Neural crest cell (in vitro differentiated cells): Measurements from ENCODE around the gene VAMP4. TPM values are rescaled to one million over a fixed set of nuclear protein-coding genes. Genes with fewer than 3 reads are reported as not detected.
"Not testable (repeated sequence)": the region's sequence is repeated elsewhere in the genome, so short reads cannot be mapped to it uniquely, and the experiment has no call there.

Experiments
- DNase-seq: peaks from one replicate; pipeline ENCODE4 v3.0.0; 2021; ENCODE audit warnings: low read depth, mixed read lengths, low spot score
- H3K27ac Mint-ChIP-seq: one replicate; pipeline ENCODE4 v1.8.0; 2021; ENCODE audit warnings: mild to moderate bottlenecking, mixed read lengths; ENCODE audit not compliant: unreplicated experiment
- H3K27me3 Mint-ChIP-seq: 2 replicates; pipeline ENCODE4 v1.8.0; 2021; ENCODE audit warnings: low read depth, mild to moderate bottlenecking, mixed read lengths
- H3K36me3 Mint-ChIP-seq: 2 replicates; pipeline ENCODE4 v1.8.0; 2021; ENCODE audit warnings: low read depth, mild to moderate bottlenecking, mixed read lengths
- H3K4me1 Mint-ChIP-seq: 2 replicates; pipeline ENCODE4 v1.8.0; 2021; ENCODE audit warnings: mixed read lengths
- H3K4me3 Mint-ChIP-seq: one replicate; pipeline ENCODE4 v1.8.0; 2021; ENCODE audit warnings: mild to moderate bottlenecking, mixed read lengths
- H3K9me3 Mint-ChIP-seq: 2 replicates; pipeline ENCODE4 v1.8.0; 2021; ENCODE audit warnings: mixed read lengths
- total RNA-seq: library from RNA; stranded (reverse); gene quantifications from 2 replicates; pipeline ENCODE4 v1.2.1, GENCODE V29; 2021
- TF ChIP-seq, protein P1 (sequence below): fragments of 200-600 bp; sonication (generic); conservative IDR thresholded peaks from 2 replicates; pipeline ENCODE4 v1.5.0; 2021; ENCODE audit warnings: antibody characterized with exemption, mild to moderate bottlenecking

VAMP4 gene
- total RNA-seq, 1 donor from 2014 or later: 10.3 TPM

DNA sequence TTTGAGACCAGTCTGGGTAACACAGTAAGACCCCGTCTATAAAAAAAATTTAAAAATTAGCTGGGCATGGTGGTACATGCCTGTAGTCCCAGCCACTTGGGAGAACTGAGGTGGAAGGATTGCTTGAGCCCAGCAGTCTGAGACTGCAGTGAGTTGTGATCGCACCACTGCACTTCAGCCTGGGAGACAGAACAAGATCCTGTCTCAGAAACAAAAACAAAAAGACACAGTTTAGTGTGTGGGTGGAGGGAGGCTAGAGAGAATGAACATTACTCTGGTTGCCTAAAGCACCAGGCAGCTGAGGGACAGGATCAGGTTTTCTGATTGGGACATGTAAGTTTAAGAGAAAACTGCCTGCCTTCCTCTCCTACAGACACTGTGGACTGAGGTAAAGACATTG is 42.3 kb downstream of the VAMP4 start:
- Mint-ChIP-seq H3K9me3 (peaks cover 13% of the 10 kb centered on the region), H3K27ac (no peak overlapping the region), H3K36me3 (peaks cover 20% of the 10 kb centered on the region), H3K27me3 (no peaks in the 10 kb centered on the region), H3K4me1 (peaks cover 10% of the 10 kb centered on the region), H3K4me3 (no peak overlapping the region)
- TF ChIP-seq, protein P1, sequence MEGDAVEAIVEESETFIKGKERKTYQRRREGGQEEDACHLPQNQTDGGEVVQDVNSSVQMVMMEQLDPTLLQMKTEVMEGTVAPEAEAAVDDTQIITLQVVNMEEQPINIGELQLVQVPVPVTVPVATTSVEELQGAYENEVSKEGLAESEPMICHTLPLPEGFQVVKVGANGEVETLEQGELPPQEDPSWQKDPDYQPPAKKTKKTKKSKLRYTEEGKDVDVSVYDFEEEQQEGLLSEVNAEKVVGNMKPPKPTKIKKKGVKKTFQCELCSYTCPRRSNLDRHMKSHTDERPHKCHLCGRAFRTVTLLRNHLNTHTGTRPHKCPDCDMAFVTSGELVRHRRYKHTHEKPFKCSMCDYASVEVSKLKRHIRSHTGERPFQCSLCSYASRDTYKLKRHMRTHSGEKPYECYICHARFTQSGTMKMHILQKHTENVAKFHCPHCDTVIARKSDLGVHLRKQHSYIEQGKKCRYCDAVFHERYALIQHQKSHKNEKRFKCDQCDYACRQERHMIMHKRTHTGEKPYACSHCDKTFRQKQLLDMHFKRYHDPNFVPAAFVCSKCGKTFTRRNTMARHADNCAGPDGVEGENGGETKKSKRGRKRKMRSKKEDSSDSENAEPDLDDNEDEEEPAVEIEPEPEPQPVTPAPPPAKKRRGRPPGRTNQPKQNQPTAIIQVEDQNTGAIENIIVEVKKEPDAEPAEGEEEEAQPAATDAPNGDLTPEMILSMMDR: no peak
- no peak for DNase-seq

DNA sequence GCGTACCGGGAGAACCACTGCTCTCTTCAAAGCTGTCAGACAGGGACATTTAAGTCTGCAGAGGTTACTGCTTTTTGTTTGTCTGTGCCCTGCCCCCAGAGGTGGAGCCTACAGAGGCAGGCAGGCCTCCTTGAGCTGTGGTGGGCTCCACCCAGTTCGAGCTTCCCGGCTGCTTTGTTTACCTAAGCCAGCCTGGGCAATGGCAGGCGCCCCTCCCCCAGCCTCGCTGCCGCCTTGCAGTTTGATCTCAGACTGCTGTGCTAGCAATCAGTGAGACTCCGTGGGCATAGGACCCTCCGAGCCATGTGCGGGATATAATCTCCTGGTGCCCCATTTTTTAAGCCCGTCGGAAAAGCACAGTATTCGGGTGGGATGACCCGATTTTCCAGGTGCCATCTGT is 46.1 kb downstream of the VAMP4 start:
- Mint-ChIP-seq H3K4me1 (peaks cover 10% of the 10 kb centered on the region), H3K9me3 (peaks cover 13% of the 10 kb centered on the region), H3K36me3 (peaks cover 20% of the 10 kb centered on the region)
- DNase-seq, H3K27me3 Mint-ChIP-seq, H3K27ac Mint-ChIP-seq, H3K4me3 Mint-ChIP-seq: not testable (repeated sequence)

DNA sequence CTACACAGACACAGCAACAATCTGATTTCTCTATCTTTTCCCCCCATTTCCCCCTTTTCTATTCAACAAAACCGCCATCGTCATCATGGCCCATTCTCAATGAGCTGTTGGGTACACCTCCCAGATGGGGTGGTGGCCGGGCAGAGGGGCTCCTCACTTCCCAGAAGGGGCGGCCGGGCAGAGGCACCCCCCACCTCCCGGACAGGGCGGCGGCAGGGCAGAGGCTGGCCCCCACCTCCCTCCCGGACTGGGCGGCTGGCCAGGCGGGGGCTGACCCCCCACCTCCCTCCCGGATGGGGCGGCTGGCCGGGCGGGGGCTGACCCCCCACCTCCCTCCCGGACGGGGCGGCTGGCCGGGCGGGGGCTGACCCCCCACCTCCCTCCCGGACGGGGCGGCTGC is 48.3 kb downstream of the VAMP4 start:
- not testable (repeated sequence) for H3K27me3 Mint-ChIP-seq, H3K4me1 Mint-ChIP-seq, H3K4me3 Mint-ChIP-seq, DNase-seq, H3K27ac Mint-ChIP-seq
- Mint-ChIP-seq H3K9me3 (peaks cover 13% of the 10 kb centered on the region), H3K36me3 (peaks cover 16% of the 10 kb centered on the region)

DNA sequence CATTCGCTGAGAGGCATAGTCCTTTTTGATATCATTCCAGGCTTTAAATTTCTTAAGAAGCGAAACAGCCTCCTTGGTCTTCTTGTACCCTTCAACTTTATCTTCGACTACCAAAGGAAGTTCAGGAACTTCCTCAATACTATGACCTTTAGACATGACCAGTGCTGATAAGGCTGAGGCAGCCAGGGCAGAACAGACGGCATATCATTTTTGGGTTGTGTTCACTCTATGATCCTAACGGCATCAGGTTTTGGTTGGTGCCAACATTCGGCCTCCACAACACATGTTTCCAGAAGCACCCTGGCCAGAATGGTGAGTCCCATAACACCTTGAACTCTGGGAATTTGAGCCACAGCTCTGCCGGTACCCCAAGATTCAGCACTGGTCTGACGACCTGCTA is 58.0 kb downstream of the VAMP4 start:
- H3K27me3 Mint-ChIP-seq: no peaks in the 10 kb centered on the region
- no peaks in the 10 kb centered on the region for H3K9me3 Mint-ChIP-seq
- TF ChIP-seq, protein P1: no peak
- H3K4me1 Mint-ChIP-seq: no peaks in the 10 kb centered on the region
- peak overlapping the region; percentile 4 for H3K27ac Mint-ChIP-seq
- no peaks in the 10 kb centered on the region for H3K36me3 Mint-ChIP-seq
- no peak overlapping the region for H3K4me3 Mint-ChIP-seq
- no peak for DNase-seq

DNA sequence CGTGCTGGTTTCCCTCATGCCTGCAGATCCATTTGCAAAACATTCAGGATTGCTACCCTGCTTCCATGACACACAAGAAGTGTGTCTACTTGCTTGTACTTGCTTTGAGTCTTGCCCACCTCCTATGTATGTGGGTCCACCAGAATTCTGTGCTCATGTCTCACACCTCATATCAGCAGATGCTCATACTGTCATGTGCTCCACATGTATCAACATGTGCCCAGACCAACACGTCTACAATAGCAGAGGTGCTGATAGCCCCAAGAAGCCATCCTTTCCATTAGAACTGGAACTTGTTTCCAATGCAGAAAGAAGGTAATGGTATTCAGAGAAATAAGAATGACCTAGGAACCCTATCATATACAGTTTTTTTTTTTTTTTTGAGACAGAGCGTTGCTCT is 61.5 kb downstream of the VAMP4 start:
- no peaks in the 10 kb centered on the region for H3K27me3 Mint-ChIP-seq
- no peak for DNase-seq
- H3K4me1 Mint-ChIP-seq: no peaks in the 10 kb centered on the region
- H3K27ac Mint-ChIP-seq: no peak overlapping the region
- no peak overlapping the region for H3K4me3 Mint-ChIP-seq
- no peaks in the 10 kb centered on the region for H3K36me3 Mint-ChIP-seq
- no peaks in the 10 kb centered on the region for H3K9me3 Mint-ChIP-seq
- TF ChIP-seq, protein P1: no peak

DNA sequence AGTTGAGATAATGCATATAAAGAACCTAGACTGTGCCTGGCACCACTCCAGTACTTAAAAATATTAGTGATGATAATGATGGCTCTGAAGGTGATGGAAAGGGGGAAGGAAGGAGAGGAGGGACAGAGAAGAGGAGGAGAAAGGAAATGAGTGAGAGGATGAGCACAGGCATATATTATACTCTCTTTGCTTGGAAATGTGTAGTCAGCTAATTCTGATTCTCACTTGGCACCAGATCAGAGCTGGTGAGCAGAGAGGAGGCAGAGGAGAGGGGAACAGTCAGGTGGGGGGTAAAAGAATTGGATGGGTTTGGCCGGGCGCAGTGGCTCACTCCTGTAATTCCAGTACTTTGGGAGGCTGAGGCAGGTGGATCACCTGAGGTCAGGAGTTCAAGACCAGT is 65.0 kb downstream of the VAMP4 start:
- no peak overlapping the region for H3K4me3 Mint-ChIP-seq
- TF ChIP-seq, protein P1: no peak
- no peaks in the 10 kb centered on the region for H3K27me3 Mint-ChIP-seq
- peak overlapping the region; percentile 4 for H3K27ac Mint-ChIP-seq
- H3K9me3 Mint-ChIP-seq: peaks cover under 1% of the 10 kb centered on the region
- DNase-seq: no peak
- H3K36me3 Mint-ChIP-seq: no peaks in the 10 kb centered on the region
- no peaks in the 10 kb centered on the region for H3K4me1 Mint-ChIP-seq
